ENCODE measurements around the gene ZNF587. TPM values are rescaled to one million over a fixed set of nuclear protein-coding genes. Genes with fewer than 3 reads are reported as not detected.
"Not testable (repeated sequence)": the region's sequence is repeated elsewhere in the genome, so short reads cannot be mapped to it uniquely, and the experiment has no call there.

The ZNF587 gene
- 4.3 and 11.9 TPM in 2 replicates for total RNA-seq (2014; rRNA removed; shearing (Covaris generic))

- DNase-seq (ENCODE audit: low spot score) = peak; percentile 87
Observed at GRCh38 chr19:57849666-57850473, at the start of gene ZNF587. Gene ZNF587, plus strand, starts transcription at chr19:57849859. Its CDS starts 180 bp downstream, at chr19:57850039.

DNA sequence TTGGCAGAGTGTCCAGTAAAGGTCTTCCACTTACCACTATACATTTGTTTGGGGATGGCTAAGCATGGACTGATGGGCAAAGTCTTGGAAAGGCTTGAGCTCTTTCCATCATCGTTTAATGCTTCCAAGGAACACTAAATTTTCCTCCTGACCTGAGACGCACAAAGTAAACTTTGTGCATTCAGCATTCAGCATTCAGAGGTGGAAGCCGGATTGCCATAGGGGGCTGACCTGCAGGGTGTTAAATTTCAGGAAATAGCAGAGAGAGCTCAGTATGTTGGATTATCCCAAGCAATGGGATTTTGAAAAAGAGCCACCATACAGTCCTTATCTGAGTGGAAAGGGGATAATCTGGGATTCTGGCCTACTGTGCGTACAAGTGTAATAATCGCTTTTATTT lies 49.0 kb upstream of the ZNF587 start:
- no peak for DNase-seq (ENCODE audit: low spot score)

DNA sequence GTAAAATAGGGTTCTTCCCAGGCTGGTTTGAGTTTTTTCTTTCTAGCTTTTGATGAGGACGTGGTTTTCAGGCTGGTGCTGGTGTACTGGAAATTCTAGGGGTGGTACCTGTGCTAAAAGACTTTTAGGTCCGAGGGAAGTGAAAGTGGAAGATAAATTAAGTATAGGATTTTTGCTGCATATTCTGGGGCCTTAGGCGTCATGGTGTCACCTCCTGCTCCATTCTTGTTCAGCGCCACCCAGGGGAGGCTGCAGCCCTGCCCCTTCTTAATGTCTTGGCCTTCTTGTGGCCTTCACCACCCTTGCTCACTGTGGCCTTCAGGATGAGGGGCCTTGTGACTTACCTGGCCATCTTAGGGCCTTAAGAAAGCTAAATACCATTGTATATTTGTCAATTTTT lies 47.4 kb upstream of the ZNF587 start:
- DNase-seq (ENCODE audit: low spot score) = no peak

GRCh38 chr19:57803265-57803593 lies 46.4 kb upstream of the ZNF587 start:
- DNase-seq (ENCODE audit: low spot score) = no peak

GRCh38 chr19:57803594-57804325 lies 45.9 kb upstream of the ZNF587 start:
- DNase-seq (ENCODE audit: low spot score) = peak; percentile 88

GRCh38 chr19:57807541-57807940 lies 42.1 kb upstream of the ZNF587 start:
- DNase-seq (ENCODE audit: low spot score) = no peak

DNA sequence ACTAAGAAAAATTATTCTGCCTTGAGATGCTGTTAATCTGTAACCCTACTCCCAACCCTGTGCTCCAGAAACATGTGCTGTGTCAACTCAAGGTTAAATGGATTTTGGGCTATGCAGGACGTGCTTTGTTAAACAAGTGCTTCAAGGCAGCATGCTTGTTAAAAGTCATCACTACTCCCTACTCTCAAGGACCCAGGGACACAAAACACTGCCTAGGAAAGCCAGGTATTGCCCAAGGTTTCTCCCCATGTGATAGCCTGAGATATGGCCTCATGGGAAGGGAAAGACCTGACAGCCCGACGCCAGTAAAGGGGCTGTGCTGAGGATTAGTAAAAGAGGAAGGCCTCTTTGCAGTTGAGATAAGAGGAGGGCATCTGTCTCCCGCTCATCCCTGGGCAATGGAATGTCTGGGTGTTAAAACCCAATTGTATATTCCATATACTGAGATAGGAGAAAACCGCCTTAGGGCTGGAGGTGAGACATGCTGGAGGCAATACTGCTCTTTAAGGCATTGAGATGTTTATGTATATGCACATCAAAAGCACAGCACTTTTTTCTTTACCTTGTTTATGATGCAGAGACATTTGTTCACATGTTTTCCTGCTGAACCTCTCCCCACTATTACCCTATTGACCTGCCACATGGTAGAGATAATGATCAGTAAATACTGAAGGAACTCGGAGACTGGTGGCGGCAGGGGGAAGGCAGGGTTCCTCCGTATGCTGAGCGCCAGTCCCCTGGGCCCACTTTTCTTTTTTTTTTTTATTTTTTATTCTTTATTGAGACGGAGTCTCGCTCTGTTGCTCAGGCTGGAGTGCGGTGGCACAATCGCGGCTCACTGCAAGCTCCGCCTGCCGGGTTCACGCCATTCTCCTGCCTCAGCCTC lies 39.0 kb upstream of the ZNF587 start:
- not testable (repeated sequence) for DNase-seq (ENCODE audit: low spot score)

- no peak for DNase-seq (ENCODE audit: low spot score)
Observed at GRCh38 chr19:57812226-57812625, 37.4 kb upstream of the ZNF587 start.

GRCh38 chr19:57812975-57813820 lies 36.5 kb upstream of the ZNF587 start:
- not testable (repeated sequence) for DNase-seq (ENCODE audit: low spot score)

GRCh38 chr19:57813919-57814504 lies 35.6 kb upstream of the ZNF587 start:
- DNase-seq (ENCODE audit: low spot score) = no peak

- peak; percentile 91 for DNase-seq (ENCODE audit: low spot score)
Observed at GRCh38 chr19:57814505-57815246, 35.0 kb upstream of the ZNF587 start, which contains the start of gene ZNF552. Gene ZNF552, minus strand, starts transcription at chr19:57814913. Its CDS starts 170 bp downstream, at chr19:57814743.

GRCh38 chr19:57815247-57816075 lies 34.2 kb upstream of the ZNF587 start:
- DNase-seq (ENCODE audit: low spot score) = no peak

GRCh38 chr19:57816652-57817051 lies 33.0 kb upstream of the ZNF587 start:
- DNase-seq (ENCODE audit: low spot score) = no peak

- no peak for DNase-seq (ENCODE audit: low spot score)
Observed at GRCh38 chr19:57817976-57818375, 31.7 kb upstream of the ZNF587 start.

DNA sequence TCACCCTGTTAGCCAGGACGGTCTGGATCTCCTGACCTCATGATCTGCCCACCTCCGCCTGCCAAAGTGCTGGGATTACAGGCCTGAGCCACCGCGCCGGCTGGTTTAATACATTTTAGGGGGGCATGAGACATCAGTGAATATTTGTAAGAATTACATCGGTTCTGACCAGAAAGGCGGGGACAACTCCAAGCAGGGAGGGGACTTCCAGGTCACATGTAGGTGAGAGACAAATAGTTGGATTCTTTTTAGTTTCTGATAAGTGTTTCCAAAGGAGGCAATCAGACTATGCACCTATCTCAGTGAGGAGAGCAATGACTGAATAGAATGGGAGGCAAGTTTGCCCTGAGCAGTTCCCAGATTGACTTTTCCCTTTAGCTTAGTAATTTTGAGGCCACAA lies 31.3 kb upstream of the ZNF587 start:
- no peak for DNase-seq (ENCODE audit: low spot score)

GRCh38 chr19:57819475-57820148 lies 30.0 kb upstream of the ZNF587 start:
- DNase-seq (ENCODE audit: low spot score) = peak; percentile 93

GRCh38 chr19:57820599-57820998 lies 29.1 kb upstream of the ZNF587 start:
- no peak for DNase-seq (ENCODE audit: low spot score)

- DNase-seq (ENCODE audit: low spot score) = not testable (repeated sequence)
Observed at GRCh38 chr19:57821095-57821494, 28.6 kb upstream of the ZNF587 start.
